T-helper 1 cell (primary cell): ENCODE results near the gene GPR183.
"Not testable (repeated sequence)": the region's sequence is repeated elsewhere in the genome, so short reads cannot be mapped to it uniquely, and the experiment has no call there.

ENCODE experiments used
- DNase-seq, 5 donors: peaks; one replicate each; pipeline ENCODE4 v3.0.0-alpha.2; 2012 to 2020

The GPR183 gene

DNA sequence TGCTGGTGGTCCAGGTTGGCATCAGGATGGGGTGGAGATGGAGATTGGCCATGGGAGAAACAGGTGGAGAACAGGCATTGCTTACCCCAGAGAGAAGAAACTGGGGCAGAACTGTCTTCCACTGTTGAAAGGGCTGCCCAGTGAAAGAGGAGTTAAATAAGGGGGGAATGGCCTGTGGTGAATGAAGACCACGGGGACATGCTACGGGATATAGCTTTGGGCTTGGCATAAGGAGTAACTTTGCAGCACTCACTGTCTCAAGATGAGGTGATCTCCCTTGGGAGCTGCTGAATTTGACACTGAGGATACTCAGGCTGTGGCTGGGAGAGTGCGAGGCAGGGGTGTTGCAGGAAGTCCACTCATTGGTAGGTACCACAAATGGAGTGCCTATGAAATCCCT, 38.4 kb downstream of the GPR183 start:
- DNase-seq, result no peak

DNA sequence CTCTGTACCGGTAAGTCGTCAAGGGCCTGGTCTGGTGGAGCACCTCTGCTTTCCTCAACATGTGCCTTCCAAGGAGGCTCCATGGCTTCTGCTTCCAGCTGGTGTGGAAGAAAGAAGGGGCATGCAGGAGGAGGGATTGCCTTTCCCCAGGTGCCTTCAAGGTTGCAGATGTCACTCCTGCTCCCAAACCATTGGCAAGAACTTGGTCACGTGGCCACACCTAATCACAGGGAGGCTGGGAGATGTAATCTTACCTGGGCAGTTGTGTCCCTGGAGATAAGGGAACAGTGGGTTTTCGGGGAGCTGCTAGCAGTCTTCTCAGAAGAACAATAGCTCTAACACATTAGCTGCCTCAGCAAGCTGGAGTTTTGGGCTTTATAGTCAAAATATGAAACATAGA, 39.3 kb downstream of the GPR183 start:
- no peak for DNase-seq

DNA sequence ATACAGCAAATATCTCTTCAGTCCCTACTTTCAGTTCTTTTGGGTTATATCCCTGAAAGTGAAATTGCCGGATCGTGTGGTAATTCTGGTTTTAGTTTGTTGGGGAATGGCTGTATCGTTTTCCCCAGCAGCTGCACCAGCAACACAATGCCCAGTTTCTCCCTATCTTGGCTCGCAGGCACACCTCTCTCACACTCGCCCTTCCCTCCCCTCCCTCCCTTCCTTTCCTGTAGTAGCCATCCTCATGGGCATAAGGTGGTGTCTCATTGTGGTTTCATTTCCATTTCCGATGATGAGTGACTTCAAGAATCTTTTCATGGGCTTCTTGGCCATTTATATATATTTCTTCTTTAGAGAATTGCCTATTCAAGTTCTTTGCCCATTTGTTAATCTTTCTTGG, 40.4 kb downstream of the GPR183 start:
- no peak for DNase-seq

DNA sequence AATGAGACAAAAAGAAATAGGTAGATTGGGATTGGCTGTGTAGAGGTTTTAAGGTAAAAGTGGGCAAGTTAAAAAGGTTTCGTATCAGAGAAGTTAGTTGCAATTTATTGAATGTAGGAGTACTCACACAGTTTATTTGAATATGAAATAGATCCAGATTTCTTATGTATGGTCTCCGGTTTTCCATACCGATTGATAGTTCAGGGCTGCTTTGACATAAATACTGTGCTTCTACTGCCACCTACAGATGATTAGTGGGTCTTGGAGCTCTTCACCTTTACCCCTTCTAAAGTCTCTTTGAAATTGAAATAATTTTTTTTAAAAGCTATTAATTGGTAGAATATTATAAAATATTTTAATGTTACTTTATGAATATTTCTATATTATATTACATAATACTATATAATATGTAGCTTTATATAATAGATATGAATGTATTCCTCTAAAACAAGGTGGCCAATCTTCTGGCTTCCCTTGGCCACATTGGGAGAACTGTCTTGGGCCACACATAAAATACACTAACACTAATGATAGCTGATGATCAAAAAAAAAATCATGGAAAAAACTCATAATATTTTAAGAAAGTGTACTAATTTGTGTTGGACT, 41.3 kb downstream of the GPR183 start:
- DNase-seq, result peak in 1 of 5 donors; percentile 60

DNA sequence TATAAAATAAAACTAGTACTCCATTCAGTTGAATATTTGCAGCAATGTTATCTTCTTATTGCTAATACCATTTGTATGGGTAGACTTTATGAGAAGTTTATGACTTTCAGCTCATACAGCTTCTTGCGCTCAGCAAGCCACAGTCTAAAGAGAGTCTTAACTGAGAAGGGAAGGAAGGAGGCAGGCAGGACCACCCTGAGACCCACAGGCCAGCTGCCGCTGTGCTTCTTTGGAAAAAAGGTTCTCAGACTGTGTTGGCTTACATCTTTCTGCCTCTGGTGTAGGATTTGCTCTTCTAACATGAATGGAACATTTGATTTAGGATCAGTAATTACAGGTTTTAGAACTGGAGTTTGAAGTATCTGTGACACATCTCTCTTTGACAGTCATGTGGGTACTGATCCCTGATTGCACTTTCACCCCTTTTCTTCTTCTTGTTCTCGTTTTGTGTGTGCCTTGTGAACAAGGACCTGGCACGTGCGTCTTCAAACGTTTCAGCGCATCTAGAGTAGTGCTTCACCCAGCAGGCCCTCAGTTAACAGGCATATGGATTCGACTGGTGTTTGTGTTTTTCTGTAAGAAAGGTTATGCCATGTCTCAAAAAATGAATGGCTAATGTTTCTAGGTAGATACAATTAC, 41.9 kb downstream of the GPR183 start:
- DNase-seq, result peak in 1 of 5 donors; percentile 47

DNA sequence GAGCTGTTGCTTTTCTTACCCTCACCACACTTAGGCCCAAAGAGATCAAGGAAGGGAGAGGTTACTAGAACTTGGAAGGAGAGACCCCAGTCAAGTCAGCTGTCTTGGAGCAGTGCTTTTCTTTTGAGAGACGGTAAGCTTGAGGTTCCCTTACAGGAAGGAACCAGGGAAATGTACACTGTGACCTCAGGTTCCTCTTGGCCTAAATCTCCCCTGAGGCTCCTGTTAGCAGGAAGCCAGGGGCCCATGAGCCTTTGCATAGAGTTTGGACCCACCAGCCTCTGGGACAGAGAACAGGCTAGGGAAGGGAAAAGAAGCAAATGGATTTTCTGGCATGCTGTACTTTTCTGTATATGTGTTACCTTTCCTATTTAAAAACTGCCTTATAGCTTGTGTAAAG, 43.1 kb downstream of the GPR183 start:
- DNase-seq, result no peak

DNA sequence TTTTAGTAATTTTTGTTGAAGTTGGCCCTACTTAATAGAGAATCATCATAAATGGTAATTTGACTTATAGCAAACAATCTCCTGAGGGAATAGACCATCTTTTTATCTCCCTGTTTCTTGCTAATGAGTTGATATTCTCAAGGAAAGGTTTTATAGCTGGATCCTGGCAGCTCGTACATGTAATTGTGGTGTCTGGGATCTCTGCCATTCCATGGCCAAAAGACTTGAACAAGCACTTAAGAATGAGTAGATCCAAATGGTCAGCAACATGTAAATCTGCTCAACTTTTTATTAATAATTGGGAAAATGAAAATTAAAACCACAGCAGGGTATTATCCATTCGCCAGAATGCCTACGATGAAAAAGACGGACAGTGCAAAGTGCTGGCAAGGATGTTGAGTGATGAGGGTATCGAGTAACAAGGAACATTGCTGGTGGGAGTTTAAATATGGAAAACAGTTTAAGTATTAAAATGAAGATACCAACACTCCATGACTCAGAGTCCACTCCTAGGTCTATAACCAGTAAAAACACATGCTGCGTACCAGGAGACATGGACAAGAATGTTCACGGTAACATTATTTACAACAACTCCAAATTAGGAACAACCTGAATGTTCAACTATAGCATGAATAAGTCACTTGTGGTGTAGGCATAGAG, 43.9 kb downstream of the GPR183 start:
- DNase-seq, result no peak

DNA sequence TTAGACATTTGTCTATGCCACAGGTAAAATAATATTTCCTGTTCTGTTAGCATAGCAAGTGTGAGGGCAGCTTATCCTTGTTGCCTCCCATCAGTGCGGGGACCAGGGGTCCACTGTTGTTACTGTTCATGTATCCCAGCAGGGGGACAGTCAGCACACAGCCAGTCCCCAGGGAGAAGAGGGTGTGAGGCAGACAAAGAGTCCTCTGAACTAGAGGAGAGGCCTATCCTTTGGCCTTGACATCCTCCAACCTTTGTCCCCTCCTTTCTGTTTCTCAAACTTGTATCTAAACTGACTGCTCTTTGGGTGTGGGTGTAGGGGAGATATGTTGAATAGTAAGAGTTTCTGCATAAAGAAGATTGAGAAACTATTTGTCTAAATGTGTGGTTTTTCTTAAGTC, 46.1 kb downstream of the GPR183 start:
- DNase-seq, result no peak

DNA sequence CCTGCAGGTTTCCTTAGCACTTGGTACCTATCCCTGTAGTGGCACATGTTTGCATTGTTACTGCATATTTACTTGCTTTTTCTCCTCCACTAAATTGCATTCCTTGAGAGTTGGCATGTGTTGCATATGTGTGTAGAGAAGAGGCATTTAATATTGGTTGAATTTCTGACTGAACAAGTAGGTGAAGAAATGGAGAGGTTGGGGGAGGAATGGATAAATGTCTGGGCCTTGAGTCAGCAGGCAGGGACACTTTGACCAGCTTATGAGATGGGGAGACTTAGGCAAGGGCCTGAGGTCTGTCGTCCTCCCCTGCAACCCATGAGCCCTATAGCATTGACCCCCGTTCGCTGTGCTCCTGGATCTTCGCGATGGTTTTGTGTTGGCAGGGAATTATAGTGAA, 47.0 kb downstream of the GPR183 start:
- no peak for DNase-seq

DNA sequence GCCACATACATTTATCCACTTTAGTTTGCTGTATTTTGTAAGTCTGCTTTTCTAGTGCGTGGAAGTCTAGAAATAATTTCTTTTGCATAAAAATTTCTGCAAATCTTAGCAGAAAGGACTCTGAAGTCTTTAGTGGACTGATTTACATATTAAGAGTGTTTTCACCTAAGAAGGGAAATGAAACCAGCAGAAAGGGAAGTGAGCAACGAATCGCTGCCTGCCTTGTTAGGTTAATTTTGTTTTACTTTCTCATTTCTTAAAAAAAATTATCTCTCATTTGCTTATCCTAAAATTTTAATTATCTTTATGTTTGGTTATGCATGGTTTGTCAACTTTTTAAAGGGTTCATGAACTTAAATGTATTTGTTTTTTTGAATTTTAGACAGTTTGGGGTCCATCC, 48.3 kb downstream of the GPR183 start:
- DNase-seq, result peak in 1 of 5 donors; percentile 66

DNA sequence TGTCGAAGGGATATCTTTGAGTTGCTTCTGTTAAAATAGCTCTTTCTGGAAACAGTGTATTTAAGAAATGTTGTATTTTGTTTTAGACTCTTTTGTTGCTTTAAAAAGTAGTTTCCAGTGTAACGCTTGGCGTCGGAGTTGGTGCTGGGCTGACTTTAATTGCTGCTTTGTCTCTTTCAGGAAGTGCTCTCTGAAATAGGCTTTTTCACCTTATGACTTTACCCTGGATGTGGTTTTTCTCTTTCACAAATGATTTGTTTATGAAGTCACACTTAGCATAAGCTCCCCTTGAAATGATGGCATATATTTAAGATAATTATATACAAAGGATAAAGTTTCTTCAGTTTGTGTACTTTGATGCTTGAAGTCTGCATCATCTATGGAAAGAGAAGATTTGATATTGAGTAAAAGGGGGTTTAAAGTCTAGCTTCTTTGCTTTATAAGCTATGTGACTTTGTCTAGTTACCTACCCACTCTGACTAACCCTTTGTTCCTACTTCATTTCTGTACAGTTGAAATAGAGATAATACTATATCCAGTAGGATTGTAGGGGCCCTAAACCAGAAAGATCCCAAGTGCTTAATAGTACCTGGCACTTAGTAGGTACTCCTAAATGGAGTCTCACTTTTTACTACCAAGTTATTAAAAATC, 48.9 kb downstream of the GPR183 start, which contains the start of gene GPR18:
GPR18 (minus strand) TSS at position 170 of the 651 bp plus-strand sequence. CDS start 2,507 bp downstream, outside the sequence.
- peak in 2 of 5 donors; percentile 28 to 83 for DNase-seq

DNA sequence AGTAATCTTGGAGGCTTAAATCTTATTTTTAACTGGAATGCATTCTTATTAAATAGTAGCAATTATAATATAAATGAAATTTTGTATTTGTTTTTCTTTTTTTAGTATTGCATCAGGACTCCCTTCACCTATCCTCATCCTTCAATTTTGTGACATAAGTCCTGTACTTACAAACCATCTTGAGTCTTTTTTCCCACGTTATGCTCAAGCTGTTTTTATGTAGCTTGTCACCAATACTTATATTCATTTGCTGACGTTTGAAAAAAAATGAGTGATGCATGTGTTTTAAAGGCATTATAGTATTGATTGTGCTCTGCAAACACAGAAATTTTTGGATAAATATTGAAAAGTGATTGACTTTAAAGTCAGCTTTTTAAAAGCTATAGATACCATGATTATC, 49.9 kb downstream of the GPR183 start:
- no peak for DNase-seq

DNA sequence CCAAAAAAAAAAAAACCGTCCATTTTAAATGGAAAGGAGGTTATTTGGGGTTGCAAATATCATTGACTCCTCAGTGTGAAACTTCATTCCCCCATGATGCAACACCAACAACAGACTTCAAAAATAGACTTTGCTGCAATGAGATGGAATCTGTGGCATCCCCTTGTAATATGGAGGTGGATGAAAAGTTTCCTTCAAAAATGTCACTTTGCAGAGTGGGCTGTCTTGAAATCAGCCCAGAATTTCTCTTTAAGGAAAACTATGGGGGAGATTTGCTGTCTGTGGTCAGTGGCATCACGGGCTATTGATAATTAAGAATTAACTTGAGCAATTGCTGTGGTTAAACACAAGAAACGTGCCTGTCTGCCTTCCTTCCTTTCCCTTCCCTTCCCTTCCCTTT, 50.5 kb downstream of the GPR183 start:
- DNase-seq, result peak in 1 of 5 donors; percentile 25

DNA sequence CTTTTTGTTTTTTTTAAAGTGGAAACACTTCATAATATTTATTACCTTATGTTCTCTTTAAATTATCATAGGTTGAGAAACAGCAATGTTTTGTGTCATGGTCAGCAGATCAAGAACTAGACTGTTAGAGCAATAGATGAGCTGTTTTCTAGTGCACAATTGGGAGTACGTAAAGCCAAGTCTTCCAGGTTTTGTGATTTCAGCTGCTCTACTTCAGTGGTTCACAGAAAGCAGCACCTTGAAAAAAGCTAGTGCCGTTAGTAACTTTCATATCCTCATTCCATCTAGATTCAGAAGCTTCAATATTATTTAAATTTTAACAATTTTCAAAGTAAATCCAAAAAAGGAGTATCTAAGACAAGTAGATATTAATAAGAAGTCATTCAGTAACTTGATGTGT, 50.9 kb downstream of the GPR183 start:
- no peak for DNase-seq

DNA sequence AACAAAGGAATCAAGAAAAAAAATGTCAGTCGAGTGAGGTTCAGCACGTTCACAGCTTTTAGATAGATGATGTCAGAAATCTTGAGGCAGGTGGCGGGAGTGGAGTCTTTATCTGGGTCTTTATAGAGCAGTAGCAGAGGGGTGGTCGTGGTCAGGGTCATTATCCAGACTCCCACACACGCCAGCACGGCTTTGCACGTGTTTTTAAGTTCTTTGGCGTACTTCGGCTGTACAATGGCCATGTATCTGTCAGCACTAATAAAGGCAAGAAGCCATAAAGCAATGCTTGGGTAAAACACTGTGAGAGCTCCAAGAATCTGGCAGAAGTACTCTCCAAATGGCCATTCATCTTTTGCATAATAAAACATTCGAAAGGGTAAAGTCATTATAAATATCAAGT, 51.9 kb downstream of the GPR183 start:
- DNase-seq, result no peak

DNA sequence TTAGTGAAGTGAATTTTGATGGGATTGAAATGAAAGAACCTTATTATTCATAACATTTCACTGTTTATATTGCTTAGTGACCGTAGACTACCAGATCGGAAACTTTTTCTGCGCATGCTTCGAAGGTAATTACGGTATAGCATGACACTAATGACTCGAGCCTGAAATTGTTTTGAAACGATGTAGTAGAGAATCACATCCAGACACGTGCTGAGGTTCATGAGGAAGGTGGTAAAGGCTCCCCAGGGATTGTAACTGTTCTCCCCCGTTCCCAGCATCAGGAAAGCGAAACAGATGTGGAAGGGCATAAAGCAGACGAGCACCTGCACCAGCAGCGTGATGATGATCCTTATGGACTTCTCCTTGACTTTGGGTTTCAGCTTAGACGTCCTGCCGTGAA, 52.4 kb downstream of the GPR183 start:
- DNase-seq, result no peak

DNA sequence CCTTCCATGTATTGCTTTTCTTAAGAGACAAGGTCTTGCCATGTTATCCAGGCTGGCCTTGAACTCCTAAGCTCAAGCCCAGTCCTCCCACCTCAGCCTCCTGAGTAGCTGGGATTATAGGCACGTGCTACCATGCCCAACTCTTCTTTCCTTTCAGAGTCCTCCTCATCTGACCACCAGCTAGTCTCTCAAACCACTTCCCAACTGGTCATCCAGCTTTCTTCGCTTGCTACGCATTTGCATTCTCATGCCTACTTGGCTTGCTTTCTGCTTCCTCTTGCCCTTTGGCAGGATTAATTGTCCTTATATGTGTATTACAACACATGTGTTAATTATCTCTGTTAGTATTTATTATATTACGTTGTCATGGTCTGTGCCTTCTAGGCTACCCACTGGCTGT, 55.3 kb downstream of the GPR183 start:
- no peak for DNase-seq

DNA sequence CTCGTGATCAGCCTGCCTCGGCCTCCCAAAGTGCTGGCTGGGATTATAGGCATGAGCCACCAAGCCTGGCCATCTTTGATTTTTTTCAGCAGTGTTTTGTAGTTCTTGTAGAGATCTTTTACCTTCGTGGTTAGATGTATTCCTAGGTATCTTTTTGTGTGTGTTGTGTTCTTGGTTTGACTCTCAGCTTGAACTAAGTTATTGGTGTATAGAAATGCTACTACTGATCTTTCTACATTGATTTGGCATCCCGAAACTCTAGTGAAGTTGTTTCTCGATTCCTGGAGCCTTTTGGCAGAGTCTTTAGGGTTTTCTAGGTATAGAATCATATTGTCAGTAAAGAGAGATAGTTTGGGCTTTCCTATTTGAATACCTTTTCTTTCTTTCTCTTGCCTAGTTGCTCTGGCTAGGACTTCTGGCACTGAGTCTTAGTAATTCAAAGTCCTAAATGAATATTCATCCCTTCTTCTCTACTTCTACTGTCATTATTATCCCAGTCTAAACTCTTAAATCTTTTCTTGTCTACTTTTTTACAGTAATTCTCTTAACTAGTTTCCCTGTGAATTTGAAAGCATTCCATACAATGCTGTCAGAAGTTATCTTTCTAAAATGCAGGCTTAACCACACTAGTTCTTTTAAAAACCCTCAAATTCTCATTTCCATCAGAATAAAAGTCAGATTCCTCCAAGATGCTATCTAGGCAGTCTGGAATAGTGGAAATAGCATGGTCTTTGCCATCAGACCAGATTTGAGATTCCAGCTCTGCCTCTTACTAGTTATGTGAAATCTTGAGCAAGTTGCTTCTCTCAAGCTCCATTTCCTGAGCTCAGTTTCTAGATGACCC, 56.0 kb downstream of the GPR183 start:
- peak in 1 of 5 donors; percentile 44 for DNase-seq

DNA sequence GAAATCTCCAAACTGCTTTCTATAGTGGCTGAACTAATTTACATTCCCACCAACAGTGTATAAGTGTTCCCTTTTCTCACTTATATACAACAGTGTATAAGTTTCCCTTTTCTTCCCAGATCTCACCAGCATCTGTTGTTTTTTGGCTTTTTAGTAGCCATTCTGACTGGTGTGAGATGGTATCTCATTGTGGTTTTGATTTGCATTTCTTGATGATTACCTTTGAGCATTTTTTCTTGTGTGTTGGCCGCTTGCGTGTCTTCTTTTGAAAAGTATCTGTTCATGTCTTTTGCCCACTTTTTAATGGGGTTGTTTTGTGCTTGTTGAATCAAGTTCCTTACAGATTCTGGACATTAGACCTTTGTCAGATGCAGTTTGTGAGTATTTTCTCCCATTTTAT, 57.6 kb downstream of the GPR183 start:
- DNase-seq, result not testable (repeated sequence)

DNA sequence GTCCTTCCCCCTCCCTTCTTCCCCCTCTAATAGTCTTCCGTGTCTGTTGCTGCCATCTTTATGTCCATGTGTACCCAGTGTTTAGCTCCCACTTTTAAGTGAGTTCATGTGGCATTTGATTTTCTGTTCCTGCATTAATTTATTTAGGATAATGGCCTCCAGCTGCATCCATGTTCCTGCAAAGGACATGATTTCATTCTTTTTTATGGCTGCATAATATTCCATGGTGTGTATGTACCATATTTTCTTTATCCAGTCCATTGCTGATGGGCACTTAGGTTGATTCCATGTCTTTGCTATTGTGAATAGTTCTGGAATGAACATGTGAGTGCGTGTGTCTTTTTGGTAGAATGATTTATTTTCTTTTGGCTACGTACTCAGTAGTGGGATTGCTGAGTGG, 58.0 kb downstream of the GPR183 start:
- not testable (repeated sequence) for DNase-seq

DNA sequence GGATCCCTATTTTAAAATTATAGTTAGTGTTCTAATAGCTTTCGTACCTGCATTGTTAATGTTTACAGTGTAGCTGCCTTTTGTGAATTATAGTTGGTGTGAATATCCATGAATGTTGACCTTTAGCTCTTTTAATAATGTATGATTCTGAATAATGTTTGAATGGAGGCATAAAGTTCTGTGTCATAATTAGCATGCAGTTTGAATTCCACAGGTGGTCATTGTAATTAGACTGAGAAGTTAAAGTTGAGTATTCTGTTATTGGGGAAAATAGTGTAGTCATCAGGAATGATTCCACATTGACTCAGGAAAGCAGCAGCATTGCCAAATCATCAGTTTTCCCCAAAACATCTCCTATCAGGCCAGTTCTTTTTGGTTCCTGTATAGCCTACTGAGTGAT, 61.1 kb downstream of the GPR183 start:
- DNase-seq, result no peak
